ENCODE results near the gene C9orf72.
"Not testable (repeated sequence)": the region's sequence is repeated elsewhere in the genome, so short reads cannot be mapped to it uniquely, and the experiment has no call there.

C9orf72 gene

DNA sequence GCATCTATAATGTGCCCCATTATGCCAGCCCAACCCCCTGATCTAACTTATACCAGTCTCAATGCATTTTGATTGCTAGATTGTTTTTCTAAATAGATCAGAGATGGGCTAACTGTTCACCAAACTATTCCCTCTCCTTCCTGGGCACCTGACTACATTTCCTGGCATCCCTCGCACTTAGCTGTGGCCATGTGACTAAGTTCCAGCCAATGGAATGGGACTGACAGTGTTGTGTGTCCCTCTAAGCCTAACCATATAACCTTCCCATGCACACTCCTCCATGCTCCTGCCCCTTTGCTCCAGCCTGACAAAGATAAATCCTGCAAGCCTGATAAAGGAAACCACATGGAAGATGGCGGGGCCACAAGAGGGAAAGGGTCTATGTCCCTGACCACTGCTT is 61.5 kb downstream of the C9orf72 start:
- no peak for DNase-seq (ENCODE audit: low read depth)

DNA sequence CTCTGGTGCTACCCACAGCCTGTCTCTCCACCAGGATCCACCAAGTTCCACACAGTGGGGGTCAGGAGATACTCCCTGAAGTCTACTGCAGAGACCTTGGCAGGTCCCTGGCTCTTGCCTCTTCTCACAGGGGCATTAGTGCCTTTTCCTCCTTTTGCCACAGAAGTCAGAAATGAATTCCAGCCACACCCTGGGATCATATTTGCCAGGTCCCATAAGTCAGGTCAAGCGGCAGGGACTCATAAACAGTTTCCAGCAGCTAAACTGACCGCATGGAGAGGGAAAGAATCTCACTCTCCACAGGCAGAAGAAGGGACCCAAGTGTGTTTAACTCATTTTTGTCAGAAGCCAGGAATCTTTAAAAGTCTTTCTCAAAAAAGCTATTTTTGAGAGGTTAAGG is 62.5 kb downstream of the C9orf72 start:
- no peak for DNase-seq (ENCODE audit: low read depth)

DNA sequence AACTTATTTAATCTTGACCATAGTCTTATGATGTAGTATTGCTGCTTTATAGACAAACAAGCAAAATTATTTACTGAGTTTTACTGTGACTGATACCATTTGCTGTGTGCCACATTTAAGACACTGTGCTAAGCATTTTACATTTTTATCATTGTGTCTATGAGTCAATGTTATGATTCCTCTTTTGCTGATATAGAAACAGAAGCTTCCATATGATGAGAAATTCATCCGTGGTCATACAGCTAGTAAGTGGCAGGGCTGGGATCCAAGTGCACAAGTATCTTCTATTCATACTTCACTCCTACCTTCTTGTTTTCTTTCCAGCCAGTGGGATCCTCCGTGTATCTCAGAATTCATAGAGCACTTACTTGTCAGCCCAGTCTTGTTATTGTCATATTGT is 66.3 kb downstream of the C9orf72 start:
- no peak for DNase-seq (ENCODE audit: low read depth)

DNA sequence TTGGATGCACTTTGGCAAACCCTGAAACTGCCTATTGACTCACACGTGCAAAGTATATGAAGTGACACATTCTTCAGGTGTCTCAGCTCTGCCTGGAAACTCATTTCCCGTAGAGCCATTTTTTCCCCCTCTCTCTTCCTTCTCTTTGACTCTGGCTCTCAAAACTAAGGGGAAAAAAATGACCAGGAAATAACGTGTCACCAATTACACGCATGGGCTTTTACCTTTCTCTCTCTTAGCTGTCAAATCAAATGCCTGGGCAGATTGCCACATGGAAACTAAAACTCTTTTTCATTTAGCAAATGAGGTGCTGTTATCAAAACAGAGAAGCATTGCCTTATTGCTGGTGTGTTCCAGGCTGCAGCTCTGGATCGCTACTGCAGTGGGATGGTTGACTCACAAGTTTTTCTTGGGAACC is 67.5 kb downstream of the C9orf72 start:
- no peak for DNase-seq (ENCODE audit: low read depth)

DNA sequence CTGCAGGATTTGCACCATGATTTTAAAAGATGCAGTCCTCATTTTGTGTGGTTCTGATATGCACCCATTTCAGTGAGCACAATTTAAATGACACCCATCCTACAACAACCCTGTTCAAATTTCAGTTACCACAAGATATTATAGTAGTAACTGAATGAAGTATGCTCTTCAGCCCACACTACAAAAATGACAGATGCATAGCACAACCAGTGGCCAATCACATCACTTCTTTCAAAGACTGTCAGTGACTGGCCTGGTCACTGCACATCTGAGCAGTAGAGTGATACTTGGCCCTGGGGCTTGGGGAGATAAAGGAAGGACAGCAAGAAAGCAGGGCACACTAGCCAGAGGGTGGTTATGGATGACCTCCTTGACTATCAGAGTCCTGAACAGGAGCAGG is 69.0 kb downstream of the C9orf72 start:
- DNase-seq (ENCODE audit: low read depth): no peak

DNA sequence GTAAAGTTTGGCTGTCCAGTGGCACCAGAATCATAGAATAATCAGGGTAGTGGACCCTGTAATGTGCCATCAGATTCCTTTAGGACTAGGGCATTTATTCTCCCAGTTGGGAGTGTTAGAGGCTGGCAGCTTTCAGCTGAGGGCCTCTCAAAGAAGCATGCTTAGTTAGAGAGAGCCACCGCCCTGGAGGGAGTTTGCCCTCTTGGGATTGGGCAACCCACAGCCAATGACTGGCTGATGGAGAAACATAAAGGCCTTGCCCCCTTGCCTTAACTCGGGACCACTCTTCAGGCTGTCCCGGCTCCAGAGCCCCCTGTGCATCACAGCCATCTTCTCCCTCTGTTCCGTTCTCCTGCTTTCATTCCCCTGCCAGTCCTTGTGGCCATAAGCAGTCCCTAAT is 69.7 kb downstream of the C9orf72 start:
- DNase-seq (ENCODE audit: low read depth): no peak

DNA sequence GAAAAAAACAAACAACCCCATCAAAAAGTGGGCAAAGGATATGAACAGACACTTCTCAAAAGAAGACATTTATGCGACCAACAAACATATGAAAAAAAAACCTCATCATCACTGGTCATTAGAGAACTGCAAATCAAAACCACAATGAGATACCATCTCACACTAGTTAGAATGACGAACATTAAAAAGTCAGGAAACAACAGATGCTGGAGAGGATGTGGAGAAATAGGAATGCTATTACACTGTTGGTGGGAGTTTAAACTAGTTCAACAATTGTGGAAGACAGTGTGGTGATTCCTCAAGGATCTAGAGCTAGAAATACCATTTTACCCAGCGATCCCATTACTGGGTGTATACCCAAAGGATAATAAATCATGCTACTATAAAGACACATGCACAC is 72.4 kb downstream of the C9orf72 start:
- not testable (repeated sequence) for DNase-seq (ENCODE audit: low read depth)

DNA sequence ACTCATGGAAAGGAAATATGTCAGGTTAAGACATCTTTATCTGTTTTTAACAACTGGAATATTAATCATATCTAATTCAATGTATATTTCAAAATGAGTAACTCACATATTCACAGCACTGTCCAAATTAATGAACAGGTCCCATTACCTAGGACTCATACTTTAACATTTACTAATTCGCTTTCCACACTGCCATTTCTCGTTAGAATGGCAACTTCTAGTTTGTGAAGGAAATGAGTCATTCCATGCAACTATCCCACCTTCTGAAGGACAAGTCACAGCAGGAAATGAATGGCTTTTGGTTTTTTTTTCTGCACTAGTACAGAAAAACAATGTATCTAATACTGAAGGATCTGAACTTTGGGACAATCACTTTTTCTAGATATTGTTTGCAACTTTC is 73.8 kb downstream of the C9orf72 start:
- no peak for DNase-seq (ENCODE audit: low read depth)

DNA sequence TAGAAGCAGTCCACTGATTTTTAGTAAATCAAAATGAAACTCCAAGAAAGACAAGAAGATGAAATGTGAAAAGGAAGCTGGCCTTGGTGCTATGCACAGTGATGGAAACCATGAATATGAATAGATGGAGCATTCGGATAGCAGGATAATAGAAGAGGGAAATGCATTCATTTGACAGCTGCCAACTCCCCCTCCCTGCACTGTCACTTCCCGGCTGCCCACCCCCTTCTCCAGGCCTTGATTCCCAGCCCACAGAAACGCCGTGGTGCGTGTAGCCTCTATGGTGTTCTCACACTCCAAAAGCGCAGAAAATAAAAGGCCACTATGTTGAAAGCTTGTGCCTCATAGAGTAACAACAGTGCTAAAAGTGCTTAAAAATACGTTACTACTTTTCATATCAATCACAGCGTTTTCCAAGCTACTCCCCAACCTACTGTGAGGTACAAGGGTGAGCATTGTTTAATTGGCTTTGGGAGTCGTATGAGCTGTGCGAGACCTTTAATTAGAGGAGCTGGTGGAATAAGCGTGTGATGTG is 75.3 kb downstream of the C9orf72 start:
- DNase-seq (ENCODE audit: low read depth): no peak
